Skin epidermis (tissue), 12 donors: ENCODE measurements around the gene EXPH5.
A peak's percentile ranks its signal among the peaks of the same experiment; 100 is the strongest.

Experiments
- H3K27ac ChIP-seq, 21 experiments: fragments of 200-600 bp; sonication (generic) in 11 of 21; one replicate each; pipeline ENCODE4 v1.5.0; 2020; ENCODE audit warnings: mild to moderate bottlenecking in 3 of 21, inconsistent platforms in 2 of 21, moderate library complexity in 2 of 21
- H3K4me3 ChIP-seq, 7 experiments: fragments of 200-600 bp; sonication (generic) in 2 of 7; one replicate each; pipeline ENCODE4 v1.5.0; 2020; ENCODE audit warnings: inconsistent platforms in 2 of 7, mild to moderate bottlenecking in 2 of 7, moderate library complexity in 1 of 7

The EXPH5 gene

DNA sequence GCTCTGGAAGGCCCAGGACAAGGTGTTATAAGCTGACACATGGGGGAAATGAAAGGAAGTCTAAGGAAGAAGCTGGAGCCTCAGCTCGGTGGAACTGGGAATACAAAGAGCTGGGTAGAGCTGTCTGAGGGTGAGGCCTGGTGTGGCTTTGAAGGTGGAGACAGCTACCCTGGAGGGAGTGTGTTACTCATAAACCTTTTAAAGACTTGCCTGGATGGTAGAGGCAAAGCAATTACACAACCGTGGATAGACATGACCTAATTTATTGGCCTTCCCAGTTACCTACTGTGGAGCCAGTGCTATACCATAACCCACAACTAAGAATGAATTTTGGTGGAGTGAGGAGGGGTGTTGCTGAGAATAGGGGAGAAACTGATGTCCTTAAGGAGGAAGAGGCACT is 22.6 kb downstream of the EXPH5 start:
- H3K27ac ChIP-seq, result peak overlapping the region in 16 of 21 experiments; percentile 1 to 68 (median 36)
- no peak overlapping the region for H3K4me3 ChIP-seq

- H3K4me3 ChIP-seq, result no peak overlapping the region
- peak overlapping the region in 2 of 21 experiments; percentile 67 to 68 for H3K27ac ChIP-seq
Observed at GRCh38 chr11:108569896-108570295, 23.7 kb downstream of the EXPH5 start.

- Histone ChIP-seq H3K4me3 (no peak overlapping the region), H3K27ac (no peak overlapping the region)
Observed at GRCh38 chr11:108568195-108568858, 25.2 kb downstream of the EXPH5 start.

- Histone ChIP-seq H3K4me3 (no peak overlapping the region), H3K27ac (no peak overlapping the region)
Observed at GRCh38 chr11:108565653-108566052, 27.9 kb downstream of the EXPH5 start.

GRCh38 chr11:108562746-108563581 is 30.6 kb downstream of the EXPH5 start:
- no peak overlapping the region for H3K4me3 ChIP-seq

DNA sequence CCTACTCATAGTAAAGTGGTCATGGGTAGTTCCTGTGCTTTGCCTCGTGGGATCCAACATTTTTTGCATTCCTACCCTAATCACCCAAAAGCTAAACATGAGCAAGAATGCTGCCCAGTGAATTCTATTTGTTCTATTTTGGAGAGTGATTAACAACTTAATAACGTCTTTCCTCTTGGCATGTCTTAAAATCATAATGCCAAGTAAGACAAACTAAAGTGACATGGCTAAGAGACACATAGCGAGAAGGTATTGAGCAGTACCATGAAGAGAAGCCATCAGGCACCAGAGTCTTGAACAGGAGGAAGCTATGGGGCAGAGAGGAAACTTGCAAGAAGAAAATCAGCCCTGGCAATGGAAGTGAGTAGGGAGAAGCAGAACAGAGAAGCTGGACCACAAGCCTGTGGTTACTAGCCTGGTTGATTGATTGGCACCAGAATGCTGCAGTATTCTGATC is 32.0 kb downstream of the EXPH5 start:
- Histone ChIP-seq H3K27ac (peak overlapping the region in 1 of 21 experiments; percentile 65), H3K4me3 (no peak overlapping the region)

More at GRCh38 chr11:108562746-108563581, 30.6 kb downstream of the EXPH5 start:
- H3K27ac ChIP-seq, result peak overlapping the region in 5 of 21 experiments; percentile 7 to 51 (median 21)

DNA sequence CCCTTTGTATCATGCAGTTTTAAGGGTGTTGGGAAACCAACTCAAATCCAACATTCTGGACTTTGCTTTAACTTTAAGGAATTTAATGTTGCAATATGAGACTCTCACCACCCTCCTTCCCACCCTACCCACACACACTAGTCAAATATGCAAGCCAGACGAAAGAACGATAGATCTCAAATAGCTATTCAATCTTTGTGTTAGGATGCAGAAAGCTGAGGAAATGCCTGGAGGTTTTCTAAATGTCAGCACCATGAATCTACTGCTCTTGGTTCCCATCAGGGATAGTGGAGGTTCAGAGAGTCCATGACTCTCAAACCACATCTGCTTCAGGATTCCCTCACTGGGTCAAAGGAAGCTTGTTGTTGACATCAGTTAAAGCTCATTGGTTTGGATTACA is 33.7 kb downstream of the EXPH5 start:
- Histone ChIP-seq H3K27ac (peak overlapping the region in 4 of 21 experiments; percentile 11 to 21 (median 14)), H3K4me3 (no peak overlapping the region)

DNA sequence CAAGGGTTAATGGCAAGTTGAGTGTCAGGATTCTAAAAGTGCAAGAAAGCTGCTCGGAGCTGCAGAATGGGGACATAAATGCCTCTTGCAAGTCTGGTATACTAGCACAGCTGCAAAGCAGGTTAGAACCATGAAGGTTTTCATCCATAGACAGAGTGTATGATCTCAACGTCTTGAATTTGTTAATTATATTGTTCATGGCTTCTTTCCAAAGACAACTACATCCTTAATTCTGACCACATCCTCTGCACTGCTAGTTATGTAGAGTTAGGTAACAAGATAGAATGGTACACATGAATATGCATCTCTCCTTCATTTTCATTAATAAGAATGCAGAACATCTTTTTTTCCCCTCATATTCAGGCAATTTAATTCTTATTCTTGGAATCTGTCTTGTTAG is 34.2 kb downstream of the EXPH5 start:
- peak overlapping the region in 3 of 21 experiments; percentile 11 to 12 (median 11) for H3K27ac ChIP-seq
- H3K4me3 ChIP-seq, result no peak overlapping the region

DNA sequence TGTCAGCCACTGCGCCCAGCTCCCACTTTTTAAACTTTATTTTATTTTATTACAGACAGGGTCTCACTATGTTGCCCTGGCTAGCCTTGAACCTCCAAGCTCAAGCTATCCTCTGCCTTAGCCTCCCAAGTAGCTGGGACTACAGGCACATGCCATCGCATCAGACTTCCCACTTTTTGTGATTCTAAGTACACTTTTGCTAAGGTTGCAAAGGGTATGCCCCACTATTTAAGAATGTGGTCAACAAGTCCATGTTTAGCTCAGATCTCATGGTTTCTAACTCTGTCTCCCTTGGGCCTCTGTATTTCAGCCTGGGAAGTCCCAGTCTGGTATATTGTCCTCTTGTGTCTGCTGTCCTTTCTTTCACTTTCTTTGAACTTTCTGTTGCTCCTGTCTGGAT is 35.3 kb downstream of the EXPH5 start:
- H3K27ac ChIP-seq, result no peak overlapping the region
- no peak overlapping the region for H3K4me3 ChIP-seq

- Histone ChIP-seq H3K4me3 (no peak overlapping the region), H3K27ac (no peak overlapping the region)
Observed at GRCh38 chr11:108556019-108556418, 37.5 kb downstream of the EXPH5 start.

DNA sequence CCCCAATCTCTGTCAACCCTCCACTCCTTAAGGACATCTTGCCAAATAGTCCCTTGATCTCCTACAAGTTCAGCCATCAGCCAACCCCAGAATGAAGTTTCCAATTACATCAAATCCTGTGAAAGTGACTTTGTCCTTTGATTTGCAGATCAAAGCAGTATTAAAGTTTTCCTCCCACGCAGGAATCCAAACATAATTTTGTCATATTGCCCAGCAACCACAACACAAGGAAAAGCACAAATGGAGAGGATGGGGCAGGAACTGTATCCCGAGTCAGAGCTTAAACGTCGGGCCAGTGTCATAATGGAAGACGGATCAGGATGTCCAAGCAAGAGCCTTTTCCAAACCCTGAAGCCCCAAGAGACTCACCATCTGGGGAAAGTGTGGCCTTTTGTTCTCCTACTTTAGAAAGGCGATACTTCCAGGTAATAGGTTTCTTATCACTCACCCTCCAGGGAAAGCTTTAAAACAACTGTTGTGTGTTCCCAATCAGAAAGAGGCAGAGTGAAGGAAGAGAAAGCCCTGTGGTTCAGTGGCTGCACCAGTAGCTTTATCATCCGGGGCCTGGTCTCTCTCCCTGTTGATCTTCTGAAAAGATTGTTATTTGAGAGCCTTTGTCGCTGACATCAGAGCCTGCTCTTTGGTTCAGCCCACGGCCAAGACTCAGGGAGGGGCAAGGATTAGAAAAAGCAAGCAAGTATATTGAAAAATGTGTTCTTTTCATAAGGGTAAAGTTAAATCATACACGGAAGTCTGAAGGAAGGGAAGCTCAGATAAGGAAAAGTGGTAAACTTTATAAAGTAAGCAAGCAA is 41.7 kb downstream of the EXPH5 start:
- H3K27ac ChIP-seq, result peak overlapping the region in 17 of 21 experiments; percentile 22 to 83 (median 60)
- peak overlapping the region in 1 of 7 experiments; percentile 14 for H3K4me3 ChIP-seq

GRCh38 chr11:108549319-108549885 is 44.2 kb downstream of the EXPH5 start:
- H3K27ac ChIP-seq, result peak overlapping the region in 10 of 21 experiments; percentile 3 to 83 (median 37)
- no peak overlapping the region for H3K4me3 ChIP-seq

- H3K4me3 ChIP-seq, result no peak overlapping the region
- H3K27ac ChIP-seq, result no peak overlapping the region
Observed at GRCh38 chr11:108545909-108546501, 47.6 kb downstream of the EXPH5 start.

- no peak overlapping the region for H3K4me3 ChIP-seq
- H3K27ac ChIP-seq, result peak overlapping the region in 11 of 21 experiments; percentile 15 to 81 (median 36)
Observed at GRCh38 chr11:108543316-108543964, 50.1 kb downstream of the EXPH5 start.

DNA sequence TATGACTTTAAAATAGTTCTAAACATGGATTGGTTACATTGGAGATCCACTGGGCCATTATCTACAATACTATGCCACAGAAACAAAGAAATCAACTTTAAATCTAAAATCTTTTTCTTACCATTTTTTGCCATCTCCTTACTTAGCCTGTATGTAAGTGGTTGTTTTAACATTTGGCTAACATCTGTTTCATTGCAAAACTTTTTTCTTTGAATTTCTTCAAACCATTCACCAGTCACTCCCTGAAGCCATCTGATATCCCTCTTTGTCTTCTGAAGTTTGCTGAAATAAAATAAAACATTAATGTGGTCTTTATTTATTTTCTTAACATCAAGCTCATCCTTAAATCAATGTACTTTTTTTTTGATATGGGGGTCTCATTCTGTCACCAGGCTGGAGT is 52.0 kb downstream of the EXPH5 start:
- Histone ChIP-seq H3K27ac (peak overlapping the region in 1 of 21 experiments; percentile 1), H3K4me3 (no peak overlapping the region)

DNA sequence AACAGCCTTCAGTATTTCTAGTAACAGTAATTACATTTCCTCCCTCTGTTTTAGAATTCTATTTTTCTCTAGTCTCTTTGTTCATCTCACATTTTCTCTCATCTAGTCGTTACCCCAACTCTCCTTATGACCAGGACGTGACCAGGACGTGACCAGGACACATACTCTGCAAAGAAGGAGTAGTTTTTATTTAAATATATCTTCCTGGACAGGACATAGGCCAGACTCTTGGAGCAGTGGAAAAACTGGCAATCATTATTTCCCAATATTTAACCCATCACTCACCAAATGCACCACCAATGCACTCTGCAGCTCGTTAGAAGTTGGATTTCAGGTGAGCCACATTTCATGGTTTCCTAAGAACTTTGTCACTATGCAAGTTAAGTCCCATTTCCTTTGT is 55.1 kb downstream of the EXPH5 start:
- H3K27ac ChIP-seq, result peak overlapping the region in 12 of 21 experiments; percentile 8 to 75 (median 39)
- H3K4me3 ChIP-seq, result no peak overlapping the region

DNA sequence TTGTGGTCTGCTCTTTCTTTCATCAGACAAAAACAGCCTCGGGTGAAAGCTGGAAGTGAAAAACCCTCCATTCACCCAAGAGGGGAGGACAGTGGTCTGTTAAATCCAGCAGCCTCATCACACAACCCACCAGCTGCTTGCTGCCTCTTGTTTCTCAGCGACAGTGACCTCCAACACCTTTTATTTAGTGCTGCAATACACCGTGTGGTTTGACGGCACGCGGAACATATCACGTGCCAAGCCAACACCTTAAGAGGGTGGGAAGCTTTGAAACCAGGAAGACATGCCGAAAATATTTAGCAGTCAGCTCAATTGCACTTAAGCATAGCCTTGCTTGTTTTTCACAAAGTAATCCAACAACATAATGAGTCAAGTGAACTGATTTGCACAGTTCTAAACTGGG is 55.5 kb downstream of the EXPH5 start:
- Histone ChIP-seq H3K4me3 (peak overlapping the region in 5 of 7 experiments; percentile 3 to 27 (median 16)), H3K27ac (peak overlapping the region in 17 of 21 experiments; percentile 7 to 75 (median 44))

DNA sequence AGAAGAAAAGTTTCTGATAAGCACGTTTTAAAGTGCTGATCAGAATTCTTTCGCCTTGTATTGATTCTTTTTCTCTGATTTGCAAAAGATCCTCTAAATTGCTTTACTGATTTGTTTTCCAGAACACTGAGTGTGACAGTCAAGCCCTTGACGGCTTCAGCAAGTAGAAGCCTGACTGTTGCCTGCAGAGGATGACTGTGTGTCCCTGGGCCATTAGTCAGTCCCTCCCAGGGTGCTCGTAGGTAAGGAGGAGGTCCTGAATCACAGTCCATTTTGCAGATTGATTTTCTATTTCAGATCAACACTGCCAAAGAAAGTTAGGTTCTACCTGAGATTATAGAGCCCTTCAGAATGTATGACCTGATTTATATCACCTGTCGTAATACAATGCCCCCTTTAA is 56.8 kb downstream of the EXPH5 start:
- Histone ChIP-seq H3K27ac (peak overlapping the region in 6 of 21 experiments; percentile 4 to 72 (median 25)), H3K4me3 (peak overlapping the region in 6 of 7 experiments; percentile 0 to 27 (median 14))
